ENCODE data around the gene RERE. TPM values are rescaled to one million over a fixed set of nuclear protein-coding genes. Genes with fewer than 3 reads are reported as not detected.

RERE gene
- total RNA-seq, 1 experiment from 2014 or later, result 14.9 TPM

DNA sequence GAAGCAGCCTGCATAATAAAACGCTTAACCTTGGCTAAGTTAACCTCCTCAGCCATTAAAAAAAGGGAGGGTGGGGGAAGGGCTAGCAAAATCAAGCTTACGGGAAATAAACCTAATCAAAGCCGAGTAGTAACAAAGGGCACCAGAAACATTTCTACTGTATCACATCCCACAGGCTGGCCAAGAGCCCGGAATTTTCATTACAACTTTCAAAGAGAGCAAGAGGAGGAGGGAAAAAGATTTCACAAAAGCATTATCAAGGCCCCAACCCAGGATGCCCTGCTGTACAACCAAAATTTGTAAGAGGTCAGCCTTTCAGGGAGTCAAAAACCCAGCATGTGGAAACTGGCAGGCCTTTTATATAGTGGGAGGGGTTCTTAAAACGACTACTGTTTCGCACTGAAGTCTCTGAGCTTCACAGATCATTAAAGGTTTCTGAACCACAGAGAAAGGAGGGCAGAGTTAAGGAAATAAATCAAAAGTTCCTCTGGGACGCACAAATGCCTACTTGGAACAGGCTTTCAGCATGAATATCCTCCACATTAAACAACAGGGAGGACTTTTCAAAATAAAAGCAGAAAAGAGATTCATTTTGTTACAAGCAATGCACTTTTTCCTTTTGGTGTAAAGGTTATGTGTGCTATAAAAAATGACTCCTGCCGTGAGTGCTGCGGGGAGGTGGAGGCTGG lies 409.1 kb downstream of the RERE start:
- DNase-seq (ENCODE audit: low read depth), result peak; percentile 64

DNA sequence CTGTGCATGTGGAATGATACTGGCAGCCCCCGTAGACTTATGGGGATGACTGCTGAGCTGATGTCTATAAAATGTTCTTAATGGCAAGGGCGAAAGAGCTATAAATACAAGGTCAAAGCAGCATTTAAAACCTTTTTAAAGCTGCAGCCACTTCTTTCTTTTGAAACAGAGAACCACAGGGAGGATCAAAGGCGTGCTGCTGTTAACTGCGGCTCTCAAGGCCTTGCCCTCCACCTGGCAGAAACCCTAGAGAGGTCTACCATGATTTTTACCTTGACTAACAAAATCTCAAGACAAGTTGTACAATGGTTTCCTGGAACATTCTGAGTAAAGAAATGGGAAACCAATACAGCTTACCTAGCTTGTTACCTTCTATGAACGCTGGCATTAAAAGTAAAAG lies 409.8 kb downstream of the RERE start:
- no peak for DNase-seq (ENCODE audit: low read depth)

DNA sequence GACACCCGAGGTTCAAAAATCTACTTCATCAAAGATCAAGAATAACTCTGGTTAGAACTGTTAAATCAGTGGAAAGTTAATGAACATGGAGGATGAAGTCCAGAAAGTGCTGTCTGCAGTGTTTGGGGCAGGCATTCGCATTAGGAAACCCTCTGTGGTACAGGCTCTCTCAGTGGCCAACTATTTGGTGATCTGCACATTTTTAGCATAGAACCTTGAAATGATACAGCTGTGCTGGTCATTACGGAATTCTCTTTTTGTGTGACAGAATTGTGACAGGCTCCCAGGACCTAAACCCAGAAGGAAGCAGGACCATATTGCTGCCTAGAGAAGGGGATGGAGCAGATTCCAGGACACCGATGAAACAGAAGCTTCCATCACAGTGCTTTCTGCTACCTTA lies 410.5 kb downstream of the RERE start:
- no peak for DNase-seq (ENCODE audit: low read depth)

DNA sequence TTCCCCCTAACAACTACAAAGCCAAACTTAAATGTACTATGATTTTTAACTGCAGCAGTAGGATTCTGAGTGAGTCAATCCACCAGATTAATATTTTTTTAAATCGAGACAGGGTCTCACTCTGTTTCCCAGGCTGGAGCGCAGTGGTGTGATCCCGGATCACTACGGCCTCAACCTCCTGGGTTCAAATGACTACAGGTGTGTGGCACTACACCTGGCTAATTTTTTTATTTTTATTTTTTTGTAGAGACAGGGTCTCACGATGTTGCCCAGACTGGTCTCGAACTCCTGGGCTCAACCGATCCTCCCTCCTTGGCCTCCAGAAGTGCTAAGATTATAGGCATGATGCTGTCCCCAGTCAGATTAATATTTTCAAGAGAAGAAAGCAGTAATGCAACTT lies 411.4 kb downstream of the RERE start:
- no peak for DNase-seq (ENCODE audit: low read depth)

DNA sequence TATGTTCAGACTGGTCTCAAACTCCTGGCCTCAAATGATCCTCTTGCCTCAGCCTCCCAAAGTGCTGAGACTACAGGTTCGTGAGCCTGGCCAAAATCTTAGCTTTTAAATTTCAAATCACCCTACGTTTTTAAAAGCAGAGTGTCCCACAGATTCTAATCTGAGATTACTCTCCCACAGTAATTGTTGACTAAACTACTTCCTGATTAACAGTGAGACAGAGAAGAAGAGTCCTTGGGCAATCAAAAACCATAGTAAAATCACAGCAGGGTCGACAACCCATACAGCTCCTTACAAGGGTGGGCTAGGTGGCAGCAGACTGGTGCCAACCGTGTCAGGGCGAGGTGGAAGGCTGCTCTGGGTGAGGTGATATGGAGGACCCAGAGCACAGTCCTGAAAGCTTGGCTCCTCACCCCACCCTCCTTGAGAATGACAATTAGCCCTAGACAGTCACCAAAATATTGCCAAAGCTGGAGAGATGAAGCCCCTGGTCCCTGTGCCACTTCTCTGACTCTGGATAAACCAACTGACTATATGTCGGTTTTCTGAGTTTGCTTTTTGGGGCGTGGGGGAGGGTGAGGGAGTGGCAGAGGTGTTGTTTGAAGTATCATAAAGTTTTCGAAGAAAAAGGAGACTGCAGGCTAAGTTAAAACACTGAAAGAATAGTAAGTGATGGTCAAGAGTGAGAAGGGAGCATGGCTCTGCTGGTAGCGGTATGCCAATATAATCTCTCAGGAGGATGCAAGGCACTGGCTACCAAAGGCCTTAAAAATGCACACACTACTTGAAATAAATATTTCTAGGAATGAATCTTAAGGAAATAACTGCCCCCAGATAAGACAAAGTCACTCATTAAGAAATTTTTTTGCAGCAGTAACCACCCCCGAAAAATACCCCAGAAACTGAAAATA lies 412.7 kb downstream of the RERE start:
- no peak for DNase-seq (ENCODE audit: low read depth)

DNA sequence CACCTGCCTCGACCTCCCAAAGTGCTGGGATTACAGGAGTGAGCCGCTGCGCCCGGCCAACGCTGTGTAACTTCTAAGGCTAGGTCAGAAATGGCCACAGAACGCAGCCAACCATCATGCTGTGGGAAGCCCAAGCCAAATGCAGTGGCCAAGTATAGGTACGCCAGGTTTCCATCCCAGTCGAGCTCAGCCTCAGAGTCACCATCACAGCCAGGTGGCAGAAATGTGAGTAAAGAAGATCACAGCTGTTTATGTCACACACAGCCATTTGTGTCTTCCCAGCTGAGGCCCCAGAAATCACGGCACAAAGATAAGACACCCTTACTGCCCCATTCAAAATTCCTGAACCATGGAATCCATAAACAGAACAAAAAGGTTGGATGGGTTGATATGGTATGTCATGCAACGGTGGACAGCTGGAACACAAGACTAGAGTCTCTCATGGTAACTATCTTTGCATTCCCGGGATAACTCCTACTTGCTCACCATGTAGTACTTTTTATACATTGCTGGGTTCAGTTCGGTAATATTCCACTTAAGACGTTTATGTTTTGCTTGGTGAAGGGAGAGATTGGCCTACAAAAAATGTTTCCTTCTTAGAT lies 415.2 kb downstream of the RERE start:
- no peak for DNase-seq (ENCODE audit: low read depth)

- no peak for DNase-seq (ENCODE audit: low read depth)
These were observed 418.8 kb downstream of the RERE start for GRCh38 chr1:8398677-8399076.

GRCh38 chr1:8398086-8398485 lies 419.4 kb downstream of the RERE start:
- DNase-seq (ENCODE audit: low read depth), result no peak

GRCh38 chr1:8397511-8397910 lies 419.9 kb downstream of the RERE start:
- DNase-seq (ENCODE audit: low read depth), result peak; percentile 28

- DNase-seq (ENCODE audit: low read depth), result peak; percentile 97
These were observed 420.5 kb downstream of the RERE start for GRCh38 chr1:8396786-8397406.

GRCh38 chr1:8396083-8396785 lies 421.2 kb downstream of the RERE start:
- DNase-seq (ENCODE audit: low read depth), result peak; percentile 64

DNA sequence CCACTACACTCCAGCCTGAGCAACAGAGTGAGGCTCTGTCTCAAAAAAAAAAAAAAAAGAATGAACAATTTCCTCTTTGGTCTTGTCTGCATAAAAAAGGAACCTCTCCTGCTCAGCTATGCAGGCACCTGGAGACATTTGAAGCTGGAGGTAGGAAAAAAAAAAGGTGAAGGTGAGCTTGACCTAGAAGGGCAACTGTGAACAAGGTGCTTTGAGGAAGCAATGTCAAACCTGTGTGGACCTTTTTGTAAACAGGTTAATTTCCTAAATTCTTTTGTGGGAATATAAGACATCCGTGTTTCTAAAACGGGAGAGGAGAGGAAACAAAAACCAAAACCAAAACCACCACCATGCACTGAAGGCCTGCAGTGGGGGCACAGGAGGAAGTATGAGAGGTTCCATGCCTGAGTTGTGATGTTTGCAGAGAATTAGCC lies 422.0 kb downstream of the RERE start:
- DNase-seq (ENCODE audit: low read depth), result peak; percentile 59

GRCh38 chr1:8394456-8395321 lies 422.8 kb downstream of the RERE start:
- DNase-seq (ENCODE audit: low read depth), result peak; percentile 84

GRCh38 chr1:8392522-8392921 lies 424.9 kb downstream of the RERE start:
- no peak for DNase-seq (ENCODE audit: low read depth)

GRCh38 chr1:8390707-8391106 lies 426.7 kb downstream of the RERE start:
- no peak for DNase-seq (ENCODE audit: low read depth)

GRCh38 chr1:8389958-8390535 lies 427.4 kb downstream of the RERE start:
- no peak for DNase-seq (ENCODE audit: low read depth)

DNA sequence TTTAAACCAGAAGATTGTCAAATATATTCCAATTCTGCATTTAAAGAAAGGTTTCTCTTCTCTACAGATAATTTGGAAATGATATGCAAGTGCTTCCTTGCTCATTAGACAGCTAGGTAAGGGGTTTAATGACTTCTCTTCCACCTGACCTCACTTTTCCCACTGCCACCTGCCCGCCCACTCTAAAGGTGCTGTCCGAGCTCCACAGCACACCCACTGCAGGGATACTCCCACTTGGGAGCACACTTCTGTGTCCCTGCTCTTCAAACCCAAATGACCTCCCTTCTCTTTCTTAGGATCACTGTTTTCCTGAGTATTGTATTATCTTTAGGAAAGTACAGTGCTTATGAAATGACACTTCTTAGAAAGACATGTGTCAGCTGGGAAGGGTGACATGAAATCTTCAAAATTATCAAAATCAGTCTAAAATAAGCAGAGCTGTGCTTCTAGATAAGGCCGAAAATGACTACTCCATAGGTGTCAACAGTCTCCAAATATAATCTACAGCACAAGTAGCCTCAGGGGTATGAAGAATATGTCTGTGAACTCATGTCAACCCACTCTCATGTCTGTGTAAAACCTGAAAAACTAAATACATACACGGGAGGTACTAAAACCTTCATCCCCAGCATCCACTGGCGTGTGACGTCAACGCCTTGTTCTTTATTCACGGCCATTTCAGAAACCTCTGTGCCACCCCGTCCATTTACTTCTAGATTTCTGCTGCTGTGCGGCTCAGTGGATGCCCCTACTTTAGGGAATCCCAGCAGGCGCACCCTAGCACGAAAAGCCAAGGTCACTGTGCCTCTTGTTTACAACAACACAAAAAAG lies 428.5 kb downstream of the RERE start:
- no peak for DNase-seq (ENCODE audit: low read depth)

DNA sequence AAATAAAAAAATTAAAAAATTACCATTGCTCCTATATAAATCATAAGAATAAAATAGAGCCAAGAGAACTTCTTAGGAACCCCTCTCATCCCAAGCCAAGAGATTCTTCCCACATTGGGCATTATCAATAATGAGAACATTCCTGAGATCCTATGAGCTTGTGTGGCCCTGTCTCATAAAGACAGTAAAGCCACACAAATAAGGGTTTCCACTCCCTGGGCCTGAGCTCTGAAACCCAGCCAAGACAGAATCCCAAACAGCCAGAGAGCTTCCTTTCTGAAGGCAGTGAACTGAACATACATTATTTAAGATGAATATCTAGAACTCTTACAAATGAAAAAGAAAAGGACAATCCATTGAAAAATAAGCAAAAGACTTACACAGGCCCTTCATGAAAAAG lies 431.2 kb downstream of the RERE start:
- DNase-seq (ENCODE audit: low read depth), result no peak

DNA sequence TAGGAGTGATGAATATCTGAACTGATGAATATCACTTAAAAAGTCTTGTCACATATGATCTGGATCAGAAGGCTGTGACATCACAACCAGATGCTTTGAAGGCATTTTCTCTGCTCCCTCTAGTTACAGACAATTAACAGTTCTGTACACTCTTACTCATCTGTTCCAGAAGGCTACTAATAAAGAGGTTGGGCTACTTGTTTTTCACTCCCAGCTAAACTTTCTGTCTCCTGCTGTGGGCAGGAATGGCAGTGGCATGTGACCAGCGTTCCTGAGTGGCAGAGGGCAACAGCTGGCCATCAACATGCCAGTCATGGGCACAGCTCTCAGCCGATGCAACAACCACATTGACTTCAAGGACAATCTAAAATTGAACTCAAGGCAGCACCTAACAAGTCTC lies 432.9 kb downstream of the RERE start:
- no peak for DNase-seq (ENCODE audit: low read depth)
